GM12873 (cell line): ENCODE measurements around the gene LUZP1.

Experiments
- TF ChIP-seq, protein P1 (sequence below): IDR thresholded peaks from 2 replicates; pipeline ENCODE4 v1.5.1; 2012; ENCODE audit warnings: low read depth, mild to moderate bottlenecking, moderate library complexity, low read length, control low read depth; ENCODE audit not compliant: insufficient read depth; ENCODE audit errors: missing control alignments

Gene LUZP1

DNA sequence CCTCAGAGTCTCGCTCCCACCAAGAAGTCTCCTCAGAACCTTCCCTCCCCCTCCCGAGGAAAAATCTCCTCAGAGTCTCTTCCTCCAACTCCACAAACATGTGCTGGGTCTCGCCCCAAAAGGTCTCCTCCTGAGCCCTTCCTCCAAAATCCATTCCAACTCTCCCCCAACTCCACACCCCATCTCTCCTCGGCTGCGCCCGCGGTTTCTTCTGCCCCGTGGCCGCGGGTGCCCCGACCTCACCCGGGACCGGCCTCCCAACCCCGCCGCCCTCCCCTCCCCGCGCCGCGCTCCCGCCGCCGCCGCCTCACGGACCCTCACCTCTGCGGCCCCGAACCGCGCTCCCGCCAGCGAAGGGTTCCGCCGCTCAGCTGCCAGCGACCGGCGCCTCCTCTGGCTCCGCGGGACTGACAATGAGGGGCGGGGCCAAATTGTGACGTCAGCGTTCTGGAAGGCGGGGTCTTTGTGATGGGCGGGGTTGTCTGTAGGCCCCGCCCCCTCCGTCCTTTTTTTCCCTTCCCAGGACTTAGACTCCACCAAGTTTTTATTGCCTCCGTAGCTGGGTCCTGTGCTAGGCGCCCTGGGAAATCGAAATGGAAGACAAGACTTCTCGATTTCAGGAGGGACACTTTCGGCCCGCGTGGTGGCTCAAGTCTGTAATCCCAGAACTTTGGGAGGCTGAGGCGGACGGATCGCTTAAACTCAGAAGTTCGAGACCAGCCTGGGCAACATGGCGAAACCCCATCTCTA is at the start of gene LUZP1:
Gene LUZP1, minus strand, starts transcription at position 412 of the 750 bp plus-strand sequence.
- TF ChIP-seq, protein P1, sequence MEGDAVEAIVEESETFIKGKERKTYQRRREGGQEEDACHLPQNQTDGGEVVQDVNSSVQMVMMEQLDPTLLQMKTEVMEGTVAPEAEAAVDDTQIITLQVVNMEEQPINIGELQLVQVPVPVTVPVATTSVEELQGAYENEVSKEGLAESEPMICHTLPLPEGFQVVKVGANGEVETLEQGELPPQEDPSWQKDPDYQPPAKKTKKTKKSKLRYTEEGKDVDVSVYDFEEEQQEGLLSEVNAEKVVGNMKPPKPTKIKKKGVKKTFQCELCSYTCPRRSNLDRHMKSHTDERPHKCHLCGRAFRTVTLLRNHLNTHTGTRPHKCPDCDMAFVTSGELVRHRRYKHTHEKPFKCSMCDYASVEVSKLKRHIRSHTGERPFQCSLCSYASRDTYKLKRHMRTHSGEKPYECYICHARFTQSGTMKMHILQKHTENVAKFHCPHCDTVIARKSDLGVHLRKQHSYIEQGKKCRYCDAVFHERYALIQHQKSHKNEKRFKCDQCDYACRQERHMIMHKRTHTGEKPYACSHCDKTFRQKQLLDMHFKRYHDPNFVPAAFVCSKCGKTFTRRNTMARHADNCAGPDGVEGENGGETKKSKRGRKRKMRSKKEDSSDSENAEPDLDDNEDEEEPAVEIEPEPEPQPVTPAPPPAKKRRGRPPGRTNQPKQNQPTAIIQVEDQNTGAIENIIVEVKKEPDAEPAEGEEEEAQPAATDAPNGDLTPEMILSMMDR = no peak

DNA sequence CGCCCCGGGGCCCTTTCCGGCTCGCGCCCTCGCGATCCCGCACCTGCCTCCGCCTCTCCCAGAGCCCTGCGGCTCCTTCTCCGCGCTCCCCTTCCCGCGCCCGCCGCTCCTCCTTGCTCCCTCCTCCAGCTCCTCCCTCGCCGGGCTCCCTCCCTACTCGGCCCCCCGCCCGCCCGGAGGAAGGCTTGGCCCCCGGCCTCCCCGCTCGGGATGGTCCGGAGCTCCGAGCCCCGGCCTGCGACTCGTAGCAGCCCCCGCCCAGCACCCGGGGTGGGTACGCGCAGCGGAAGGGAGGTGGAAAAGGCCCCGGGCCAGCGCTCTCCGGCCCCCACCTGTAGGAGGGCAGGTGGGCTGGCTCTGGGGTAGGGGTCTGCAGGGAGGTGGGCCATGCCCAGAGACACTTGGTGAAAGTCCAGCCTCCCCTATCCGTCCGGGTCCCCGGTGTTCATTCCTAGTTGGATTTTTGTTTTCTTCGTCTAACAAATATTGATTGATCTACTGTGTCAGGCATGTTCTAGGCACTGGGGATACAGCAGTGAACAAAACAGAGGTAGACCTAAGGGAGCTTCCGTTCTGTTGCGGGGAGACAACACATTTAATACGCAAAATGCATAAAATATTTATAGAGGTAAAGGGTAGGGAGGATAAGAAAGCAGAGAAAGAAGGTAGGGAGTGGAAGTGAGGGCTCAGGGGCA is 48.9 kb upstream of the LUZP1 start, which contains the start of gene HTR1D:
Gene HTR1D, minus strand, starts transcription at position 82 of the 695 bp plus-strand sequence. CDS start 23,283 bp downstream, outside the sequence.
- TF ChIP-seq, protein P1 = no peak

DNA sequence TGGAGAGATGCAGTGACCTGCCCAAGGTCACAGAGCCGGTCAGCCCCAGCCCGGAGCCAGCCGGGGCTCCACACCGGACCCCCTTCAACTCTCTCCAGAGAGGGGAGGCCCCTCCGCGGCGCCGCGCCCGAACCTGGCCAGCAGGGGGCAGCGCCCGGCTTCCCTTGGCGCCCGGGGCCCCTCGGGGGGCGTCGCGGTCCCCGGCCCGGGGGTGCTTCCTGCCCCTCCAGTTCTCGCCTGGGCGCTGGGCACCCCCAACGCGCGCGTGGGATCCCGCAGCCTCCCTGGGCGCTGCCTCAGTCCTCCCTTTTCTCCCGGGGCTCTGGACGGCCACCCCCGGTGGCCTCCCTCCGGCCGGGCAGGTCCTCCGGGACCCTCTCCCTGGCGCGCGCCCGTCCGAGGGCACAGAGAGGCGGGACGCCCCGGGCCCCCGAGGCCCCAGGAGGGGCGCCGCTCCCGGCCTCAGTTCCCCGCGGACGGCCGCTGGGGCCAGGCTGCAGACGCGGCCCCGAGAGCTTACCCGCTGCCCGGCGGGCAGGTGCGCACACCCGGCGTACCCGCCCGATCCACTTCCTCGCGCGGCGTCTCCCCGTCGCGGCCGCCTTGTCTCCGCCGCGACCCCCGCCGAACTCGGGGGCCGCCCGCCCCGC is 48.2 kb upstream of the LUZP1 start:
- TF ChIP-seq, protein P1 = peak; percentile 65

DNA sequence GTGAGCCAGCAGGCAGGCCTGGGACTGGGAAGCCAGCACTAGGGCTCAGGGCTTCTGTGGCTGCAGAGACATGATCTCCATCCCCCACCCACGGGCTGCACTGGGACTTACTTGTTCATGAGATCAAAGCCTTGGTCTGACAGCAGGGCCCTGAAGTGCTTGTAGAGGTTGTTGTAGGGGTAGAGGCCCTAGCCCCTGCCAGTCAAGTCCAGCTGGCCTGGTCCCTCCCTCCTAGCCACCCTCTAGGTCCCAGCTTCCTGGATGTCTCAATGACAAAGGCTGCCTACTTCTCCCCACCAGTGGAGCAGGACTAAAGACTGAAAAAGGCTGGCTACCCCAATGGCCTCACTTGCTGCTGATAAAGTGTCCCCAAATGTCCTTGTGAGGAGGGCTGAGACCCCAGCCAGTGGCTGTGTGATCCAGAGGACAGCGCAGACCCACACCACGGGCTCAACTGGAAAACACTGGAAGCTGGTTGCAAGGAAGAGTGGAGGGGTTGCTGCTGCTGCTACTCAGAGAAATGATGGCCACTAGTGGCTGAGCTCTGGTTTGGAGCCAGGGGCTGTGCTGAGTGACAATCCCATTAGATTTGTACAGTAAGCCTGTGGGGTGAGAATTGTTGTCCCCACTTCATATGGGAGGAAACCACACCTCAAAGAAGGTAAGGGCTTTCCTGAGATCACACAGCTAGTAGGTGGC is 47.2 kb upstream of the LUZP1 start:
- TF ChIP-seq, protein P1 = no peak

DNA sequence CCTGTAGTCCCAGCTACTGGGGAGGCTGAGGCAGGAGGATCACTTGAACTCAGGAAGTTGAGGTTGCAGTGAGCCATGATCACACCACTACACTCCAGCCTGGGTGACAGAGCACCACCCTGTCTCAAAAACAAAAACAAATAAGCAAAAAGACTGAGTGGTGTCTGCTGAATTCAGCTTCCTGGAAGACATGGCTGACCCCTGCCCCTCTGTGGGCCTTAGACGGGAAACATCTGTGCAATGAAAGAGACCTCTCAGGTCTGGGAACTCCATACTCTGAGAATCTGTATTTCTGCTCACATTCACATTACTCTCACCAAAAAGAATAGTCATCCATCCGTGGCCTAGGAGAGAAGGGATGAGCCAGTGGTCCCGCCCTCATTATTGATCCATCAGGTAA is 46.6 kb upstream of the LUZP1 start:
- TF ChIP-seq, protein P1 = no peak

DNA sequence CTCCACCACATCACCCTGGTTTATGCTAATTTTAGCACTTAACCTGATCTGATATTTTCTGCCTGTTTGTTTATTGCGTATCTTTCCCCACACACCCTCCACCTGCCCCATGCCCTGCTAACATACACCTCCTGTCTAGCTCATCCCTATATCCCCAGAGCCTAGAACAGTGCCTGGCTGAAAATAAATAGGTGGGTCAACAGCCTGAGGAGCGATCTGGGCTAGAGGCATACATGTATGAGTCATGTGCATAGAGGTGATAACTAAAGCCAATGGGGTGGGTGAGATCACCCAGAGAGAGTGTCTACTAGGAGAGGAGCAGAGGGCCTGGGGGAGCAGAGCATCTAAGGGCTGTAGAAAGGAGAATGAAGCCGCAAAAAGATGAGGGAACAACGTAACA is 46.0 kb upstream of the LUZP1 start:
- TF ChIP-seq, protein P1 = no peak

DNA sequence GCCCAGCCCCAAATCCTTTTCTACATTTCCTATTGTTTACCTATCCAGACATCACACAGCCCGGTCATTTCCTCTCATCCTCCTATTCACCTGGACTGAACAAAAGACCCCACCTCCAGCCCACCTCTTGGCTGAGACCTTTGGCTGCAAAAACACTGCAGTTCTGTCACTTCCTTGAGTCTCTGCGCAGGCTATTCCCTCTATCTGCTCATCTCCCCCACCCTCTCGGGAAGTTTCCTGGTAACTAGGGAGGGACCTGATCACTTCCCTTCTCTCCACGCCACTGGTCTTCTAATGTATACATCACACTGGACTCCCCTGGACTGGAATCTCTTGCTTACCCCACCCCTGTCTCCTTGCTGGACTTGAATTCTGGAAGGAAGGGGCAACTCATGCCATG is 43.3 kb upstream of the LUZP1 start:
- TF ChIP-seq, protein P1 = no peak
